Measurements from ENCODE around the gene AUP1. TPM values are rescaled to one million over a fixed set of nuclear protein-coding genes. Genes with fewer than 3 reads are reported as not detected.

Gene AUP1
- total and polyA plus RNA-seq, 10 of the 15 experiments (the other 5 are each of a cell fraction or from before 2014, with no cell fraction given): 39.1 to 215 (median 138) TPM

GRCh38 chr2:74524955-74525716, 4.4 kb downstream of the AUP1 start:
- peaks cover 21% of the 10 kb centered on the region for H3K4me1 ChIP-seq (ENCODE audit: control insufficient read depth, insufficient read depth, low read length)
- TF ChIP-seq PRDM15 (CRISPR knock-in tag; IDR thresholded peaks at IDR 0.05) (no peak), PAX5 (IDR thresholded peaks at IDR 0.05; ENCODE audit: borderline replicate concordance, low read depth, low read length) (no peak), TARDBP (IDR thresholded peaks at IDR 0.05; ENCODE audit: borderline replicate concordance) (no peak), RCOR1 (conservative IDR thresholded peaks at IDR 0.05; ENCODE audit: low read depth, low read length) (no peak), E2F8 (IDR thresholded peaks at IDR 0.05; ENCODE audit: low read depth, partially characterized antibody) (no peak), SMARCA5 (IDR thresholded peaks at IDR 0.05) (no peak), POLR2AphosphoS5 (IDR thresholded peaks at IDR 0.05; ENCODE audit: low read length) (no peak), ASH2L (IDR thresholded peaks at IDR 0.05; ENCODE audit: borderline replicate concordance, low read depth) (no peak), POLR2A (IDR thresholded peaks at IDR 0.05; ENCODE audit: low read depth, low read length) (no peak; the same call in 1 of the 2 replicates), HCFC1 (IDR thresholded peaks at IDR 0.05; ENCODE audit: low read length) (no peak), SMAD5 (IDR thresholded peaks at IDR 0.05; ENCODE audit: low read depth) (no peak), MAX (IDR thresholded peaks at IDR 0.05; ENCODE audit: low read depth, low read length) (no peak), CTCF (IDR thresholded peaks at IDR 0.05 in 2 of 3, conservative IDR thresholded peaks at IDR 0.05 in 1 of 3; ENCODE audit: control insufficient read depth in 2 of 3, extremely low read depth in 1 of 3, insufficient read depth in 1 of 3, low read depth in 3 of 3, low read length in 3 of 3) (no peak), FOXK2 (IDR thresholded peaks at IDR 0.05) (no peak)
- BruUV-seq (replicated peaks): no TSS peak
- peaks cover 30% of the 10 kb centered on the region for H3K79me2 ChIP-seq (ENCODE audit: control insufficient read depth, insufficient read depth, low read length)
- FAIRE-seq (no peak), ATAC-seq (no peak), DNase-seq (ENCODE audit: low read depth, low spot score) (no peak)
- no peak overlapping the region for H3K27ac ChIP-seq (ENCODE audit: control insufficient read depth, insufficient read depth)
- ChIA-PET RAD21 (ENCODE audit: unreplicated experiment) (interaction anchor here (1.5 to 7.5 kb wide), 2 partner anchors 43 to 61 kb away, joined by 7 to 158 read pairs; partner anchors contain the start of genes CCDC142 and TTC31), POLR2A (interaction anchor here (1.0 to 2.6 kb wide), 4 partner anchors 17 to 61 kb away, joined by 4 to 10 read pairs (median 4); partner anchors contain the start of gene PCGF1), CTCF (interaction anchor here (9.6 to 10.4 kb wide), 3 partner anchors 20 to 62 kb away, joined by 96 to 226 read pairs (median 135); partner anchors contain the start of gene PCGF1), SMC1A (ENCODE audit: uncharacterized antibody, unreplicated experiment) (interaction anchor here (0.9 to 9.9 kb wide), 4 partner anchors 17 to 61 kb away, joined by 3 to 208 read pairs (median 28); partner anchors contain the start of gene PCGF1)
- no peaks in the 10 kb centered on the region for H3K27me3 ChIP-seq (replicated peaks in 1 of 2; ENCODE audit: control insufficient read depth in 2 of 2, insufficient read depth in 2 of 2, low read length in 1 of 2)
- H3K4me3 ChIP-seq: no peak overlapping the region
- in situ Hi-C loops (cut with MboI) (no loop called here), intact Hi-C loops (cut with micrococcal nuclease; ENCODE audit: unreplicated experiment) (no loop called here)
- H3K4me2 ChIP-seq (ENCODE audit: control insufficient read depth, insufficient read depth): no peak overlapping the region
- H3K9ac ChIP-seq (ENCODE audit: control insufficient read depth, insufficient read depth, low read length): no peak overlapping the region
- 86% methylated on average over 10 of the region's 10 CpGs for WGBS (ENCODE audit: insufficient coverage, insufficient replicate concordance, low lambda C conversion rate, missing lambda C conversion rate)
- no peaks in the 10 kb centered on the region for H3K9me3 ChIP-seq (replicated peaks; ENCODE audit: control insufficient read depth, insufficient read depth, low read length)
- H4K20me1 ChIP-seq (ENCODE audit: control insufficient read depth, insufficient read depth): no peaks in the 10 kb centered on the region
- H2AFZ ChIP-seq (ENCODE audit: control insufficient read depth, low read depth, low read length): no peak overlapping the region
- H3K36me3 ChIP-seq (ENCODE audit: control insufficient read depth in 2 of 2, insufficient read depth in 2 of 2, low read length in 1 of 2): peaks cover 12 to 17% of the 10 kb centered on the region in 2 experiments

Measured in GM12878 (cell line).